ENCODE data around the gene WDR76.
A peak's percentile ranks its signal among the peaks of the same experiment; 100 is the strongest.

WDR76 gene

DNA sequence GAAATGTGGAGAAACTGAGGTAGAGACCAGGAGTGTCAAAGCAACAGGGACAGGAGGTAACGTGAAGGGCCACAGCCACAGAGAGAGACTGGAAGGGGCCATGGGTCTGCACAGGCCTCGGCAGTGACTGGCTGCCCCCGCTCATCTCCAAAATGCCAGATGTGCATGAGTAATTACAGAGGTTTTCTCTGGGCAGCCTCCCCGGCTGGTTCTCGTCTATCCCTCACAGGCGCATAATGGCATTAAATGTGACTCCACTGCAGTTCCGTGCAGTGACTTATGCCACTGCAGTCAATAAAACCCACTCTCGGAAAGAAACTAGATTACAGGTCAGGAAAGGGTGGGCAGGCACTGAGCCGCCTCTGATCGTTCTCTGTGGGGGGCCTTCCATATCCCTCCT is 74.7 kb downstream of the WDR76 start:
- Histone ChIP-seq H3K9me3 (ENCODE audit: low read length) (no peaks in the 10 kb centered on the region), H3K4me2 (ENCODE audit: low read length) (no peak overlapping the region), H3F3A (ENCODE audit: insufficient read depth, low read length) (no peaks in the 10 kb centered on the region), H3K79me2 (ENCODE audit: insufficient read depth, low read length) (no peaks in the 10 kb centered on the region), H3K36me3 (ENCODE audit: insufficient read depth, low read length) (no peaks in the 10 kb centered on the region), H4K20me1 (ENCODE audit: insufficient read depth, low read length) (no peaks in the 10 kb centered on the region), H3K27ac (ENCODE audit: low read depth, low read length, poor library complexity, severe bottlenecking) (no peak overlapping the region), H3K4me1 (ENCODE audit: insufficient read depth, low read length, severe bottlenecking) (peaks cover 4% of the 10 kb centered on the region), H3K27me3 (ENCODE audit: insufficient read depth, low read length) (no peaks in the 10 kb centered on the region), H3K9me2 (ENCODE audit: low read depth, low read length) (no peaks in the 10 kb centered on the region), H3K9ac (ENCODE audit: low read length) (no peak overlapping the region), H2AFZ (ENCODE audit: low read length) (no peak overlapping the region), H3K4me3 (ENCODE audit: low read depth, low read length, poor library complexity, severe bottlenecking) (no peak overlapping the region)
- TF ChIP-seq, protein P1, sequence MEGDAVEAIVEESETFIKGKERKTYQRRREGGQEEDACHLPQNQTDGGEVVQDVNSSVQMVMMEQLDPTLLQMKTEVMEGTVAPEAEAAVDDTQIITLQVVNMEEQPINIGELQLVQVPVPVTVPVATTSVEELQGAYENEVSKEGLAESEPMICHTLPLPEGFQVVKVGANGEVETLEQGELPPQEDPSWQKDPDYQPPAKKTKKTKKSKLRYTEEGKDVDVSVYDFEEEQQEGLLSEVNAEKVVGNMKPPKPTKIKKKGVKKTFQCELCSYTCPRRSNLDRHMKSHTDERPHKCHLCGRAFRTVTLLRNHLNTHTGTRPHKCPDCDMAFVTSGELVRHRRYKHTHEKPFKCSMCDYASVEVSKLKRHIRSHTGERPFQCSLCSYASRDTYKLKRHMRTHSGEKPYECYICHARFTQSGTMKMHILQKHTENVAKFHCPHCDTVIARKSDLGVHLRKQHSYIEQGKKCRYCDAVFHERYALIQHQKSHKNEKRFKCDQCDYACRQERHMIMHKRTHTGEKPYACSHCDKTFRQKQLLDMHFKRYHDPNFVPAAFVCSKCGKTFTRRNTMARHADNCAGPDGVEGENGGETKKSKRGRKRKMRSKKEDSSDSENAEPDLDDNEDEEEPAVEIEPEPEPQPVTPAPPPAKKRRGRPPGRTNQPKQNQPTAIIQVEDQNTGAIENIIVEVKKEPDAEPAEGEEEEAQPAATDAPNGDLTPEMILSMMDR (IDR thresholded peaks at IDR 0.05; ENCODE audit: low read length): no peak
- TF ChIP-seq EZH2 (IDR thresholded peaks at IDR 0.05; ENCODE audit: borderline replicate concordance, low read length): no peak

DNA sequence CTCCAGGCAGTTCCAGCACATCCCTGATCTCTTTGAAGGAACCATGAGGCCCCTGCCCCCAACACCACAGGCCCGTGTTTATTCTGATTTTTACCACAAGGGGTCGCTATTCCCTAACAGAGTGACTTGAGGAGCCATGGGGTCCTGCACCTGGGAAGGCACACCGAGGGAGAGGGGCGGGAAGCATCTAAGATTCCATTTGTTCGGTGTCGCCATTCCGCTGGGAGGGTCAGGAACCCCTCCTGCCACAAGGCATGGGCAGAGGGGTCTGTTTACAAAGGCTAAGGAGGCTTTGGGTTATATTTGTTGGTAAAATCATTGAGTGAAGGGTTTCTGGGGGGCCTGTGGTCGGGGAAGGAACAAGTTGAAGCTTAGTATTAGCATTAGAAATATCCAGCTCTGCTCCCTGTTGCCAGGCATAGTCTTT is 77.1 kb downstream of the WDR76 start:
- no peaks in the 10 kb centered on the region for H3K9me2 ChIP-seq (ENCODE audit: low read depth, low read length)
- H2AFZ ChIP-seq (ENCODE audit: low read length): no peak overlapping the region
- no peaks in the 10 kb centered on the region for H4K20me1 ChIP-seq (ENCODE audit: insufficient read depth, low read length)
- H3K36me3 ChIP-seq (ENCODE audit: insufficient read depth, low read length): no peaks in the 10 kb centered on the region
- H3K9me3 ChIP-seq (ENCODE audit: low read length): no peaks in the 10 kb centered on the region
- H3K27ac ChIP-seq (ENCODE audit: low read depth, low read length, poor library complexity, severe bottlenecking): no peak overlapping the region
- TF ChIP-seq, protein P1 (IDR thresholded peaks at IDR 0.05; ENCODE audit: low read length): peak; percentile 95
- no peak for TF ChIP-seq EZH2 (IDR thresholded peaks at IDR 0.05; ENCODE audit: borderline replicate concordance, low read length)
- peaks cover 4% of the 10 kb centered on the region for H3K4me1 ChIP-seq (ENCODE audit: insufficient read depth, low read length, severe bottlenecking)
- H3K79me2 ChIP-seq (ENCODE audit: insufficient read depth, low read length): no peaks in the 10 kb centered on the region
- no peak overlapping the region for H3K4me2 ChIP-seq (ENCODE audit: low read length)
- no peaks in the 10 kb centered on the region for H3F3A ChIP-seq (ENCODE audit: insufficient read depth, low read length)
- H3K27me3 ChIP-seq (ENCODE audit: insufficient read depth, low read length): no peaks in the 10 kb centered on the region
- no peak overlapping the region for H3K9ac ChIP-seq (ENCODE audit: low read length)
- no peak overlapping the region for H3K4me3 ChIP-seq (ENCODE audit: low read depth, low read length, poor library complexity, severe bottlenecking)

DNA sequence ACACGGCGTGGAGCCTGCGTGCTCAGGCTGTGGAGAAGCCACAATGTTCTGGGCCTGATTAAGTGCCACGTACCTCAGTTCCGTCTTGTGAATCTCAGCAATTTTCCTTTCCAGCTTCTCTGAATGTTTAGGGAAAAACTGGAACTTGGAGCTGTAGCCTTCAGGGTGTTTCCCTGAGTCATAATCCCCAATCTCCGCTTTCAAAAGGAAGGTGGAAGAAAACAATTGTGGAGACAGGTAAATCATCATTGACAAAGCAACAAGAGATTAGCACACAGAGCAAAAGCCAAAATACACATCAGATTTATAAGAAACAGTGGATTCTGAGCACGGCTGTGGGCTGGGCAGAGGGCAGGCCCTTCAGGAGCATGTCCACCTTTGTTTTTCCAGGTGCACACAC is 79.0 kb downstream of the WDR76 start:
- H4K20me1 ChIP-seq (ENCODE audit: insufficient read depth, low read length): no peaks in the 10 kb centered on the region
- H3K4me2 ChIP-seq (ENCODE audit: low read length): no peak overlapping the region
- H2AFZ ChIP-seq (ENCODE audit: low read length): no peak overlapping the region
- H3K27me3 ChIP-seq (ENCODE audit: insufficient read depth, low read length): no peaks in the 10 kb centered on the region
- no peaks in the 10 kb centered on the region for H3K79me2 ChIP-seq (ENCODE audit: insufficient read depth, low read length)
- H3K9ac ChIP-seq (ENCODE audit: low read length): no peak overlapping the region
- H3K36me3 ChIP-seq (ENCODE audit: insufficient read depth, low read length): no peaks in the 10 kb centered on the region
- H3K9me2 ChIP-seq (ENCODE audit: low read depth, low read length): no peaks in the 10 kb centered on the region
- no peak overlapping the region for H3K4me3 ChIP-seq (ENCODE audit: low read depth, low read length, poor library complexity, severe bottlenecking)
- H3K4me1 ChIP-seq (ENCODE audit: insufficient read depth, low read length, severe bottlenecking): peaks cover 4% of the 10 kb centered on the region
- no peaks in the 10 kb centered on the region for H3F3A ChIP-seq (ENCODE audit: insufficient read depth, low read length)
- no peak overlapping the region for H3K27ac ChIP-seq (ENCODE audit: low read depth, low read length, poor library complexity, severe bottlenecking)
- H3K9me3 ChIP-seq (ENCODE audit: low read length): no peaks in the 10 kb centered on the region
- no peak for TF ChIP-seq EZH2 (IDR thresholded peaks at IDR 0.05; ENCODE audit: borderline replicate concordance, low read length)
- TF ChIP-seq, protein P1 (IDR thresholded peaks at IDR 0.05; ENCODE audit: low read length): no peak
